ENCODE measurements around the gene TSHZ1. TPM values are rescaled to one million over a fixed set of nuclear protein-coding genes. Genes with fewer than 3 reads are reported as not detected.

The TSHZ1 gene
- total RNA-seq, 2 donors from 2014 or later = 8.3 to 11.2 TPM

DNA sequence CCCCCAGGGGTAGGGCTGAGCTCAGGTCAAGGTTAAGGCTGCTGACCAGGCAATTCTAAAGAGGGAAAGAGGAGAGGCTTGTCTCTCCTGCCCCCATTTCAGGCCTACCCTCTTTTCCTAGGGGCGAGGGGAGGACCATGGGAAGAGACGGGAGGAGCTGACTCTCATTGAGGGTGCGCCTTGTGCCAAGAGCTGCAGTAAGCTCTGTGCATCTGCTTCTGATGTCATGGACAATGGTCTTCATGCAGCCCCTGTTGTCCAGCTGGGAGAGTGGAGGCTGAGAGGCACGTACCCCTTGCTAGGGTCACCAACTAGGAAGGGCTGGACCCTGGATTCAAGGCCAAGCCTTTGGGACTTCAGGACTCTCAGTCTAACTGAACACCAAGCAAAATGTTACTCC is 46.9 kb upstream of the TSHZ1 start:
- Histone ChIP-seq H3K4me1 (peaks cover 3% of the 10 kb centered on the region), H3K9me3 (no peaks in the 10 kb centered on the region), H3K27me3 (no peaks in the 10 kb centered on the region), H3K27ac (no peak overlapping the region), H3K4me3 (no peak overlapping the region), H3K36me3 (replicated peaks in 1 of 2; ENCODE audit: insufficient read depth in 1 of 2, low read depth in 2 of 2) (no peaks in the 10 kb centered on the region)
- no peak for TF ChIP-seq CTCF (IDR thresholded peaks at IDR 0.05)
- no peak for TF ChIP-seq POLR2A (IDR thresholded peaks at IDR 0.05)
- WGBS, 2 donors = 85 to 88% methylated on average over 2 to 4 of the region's 4 CpGs
- no peak for DNase-seq
- intact Hi-C loops (cut with DNase I) = no loop called here
- no peak for ATAC-seq

DNA sequence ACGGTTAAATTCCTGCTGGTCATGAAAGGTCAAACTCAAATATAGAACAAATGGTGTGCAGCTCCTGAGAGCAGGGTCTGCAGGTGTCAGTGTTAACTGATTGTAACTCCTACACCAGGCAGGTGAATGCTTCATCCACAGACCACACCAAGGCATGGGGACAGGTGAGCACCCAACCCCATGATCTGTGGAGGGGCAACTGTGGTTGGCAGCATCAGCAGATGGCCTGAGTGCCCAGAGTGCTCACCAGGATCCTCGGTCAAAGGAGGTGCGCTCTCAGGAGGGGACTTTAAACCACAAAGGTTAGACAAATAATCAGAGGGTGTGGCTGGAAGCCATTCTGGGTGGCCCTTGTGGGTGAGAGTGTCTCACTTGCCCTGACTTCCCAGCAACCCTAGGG is 46.1 kb upstream of the TSHZ1 start:
- ATAC-seq = no peak
- DNase-seq = no peak
- Histone ChIP-seq H3K9me3 (no peaks in the 10 kb centered on the region), H3K4me1 (peaks cover 3% of the 10 kb centered on the region), H3K27me3 (no peaks in the 10 kb centered on the region), H3K27ac (no peak overlapping the region), H3K36me3 (replicated peaks in 1 of 2; ENCODE audit: insufficient read depth in 1 of 2, low read depth in 2 of 2) (no peaks in the 10 kb centered on the region), H3K4me3 (no peak overlapping the region)
- TF ChIP-seq POLR2A (IDR thresholded peaks at IDR 0.05) = no peak
- no peak for TF ChIP-seq CTCF (IDR thresholded peaks at IDR 0.05)
- intact Hi-C loops (cut with DNase I) = no loop called here
- 87 to 91% methylated on average over 2 to 3 of the region's 3 CpGs for WGBS, 2 donors

DNA sequence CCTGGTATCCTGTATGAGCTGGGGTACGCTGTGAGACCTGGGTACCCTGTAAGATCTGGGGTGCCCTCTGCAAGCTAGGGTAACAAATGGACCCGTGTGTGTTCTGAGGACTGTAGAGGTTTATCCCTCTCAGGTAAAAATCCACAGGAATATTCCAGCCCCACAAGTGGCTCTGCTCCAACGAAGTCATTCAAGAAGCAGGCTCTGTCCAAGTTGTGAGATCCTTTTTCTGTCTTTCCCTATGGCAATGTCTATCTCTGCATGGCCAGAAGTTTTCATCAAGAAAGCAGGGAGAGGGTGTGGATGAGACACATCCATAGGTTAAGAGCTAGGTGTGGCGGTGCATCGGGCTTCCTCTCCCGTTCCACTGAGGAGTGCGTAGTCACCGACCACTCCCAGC is 44.7 kb upstream of the TSHZ1 start:
- H3K9me3 ChIP-seq = no peaks in the 10 kb centered on the region
- WGBS, 2 donors = 89 to 93% methylated on average over 8 of the region's 8 CpGs
- no peak overlapping the region for H3K4me3 ChIP-seq
- intact Hi-C loops (cut with DNase I) = no loop called here
- DNase-seq = no peak
- no peaks in the 10 kb centered on the region for H3K36me3 ChIP-seq (replicated peaks in 1 of 2; ENCODE audit: insufficient read depth in 1 of 2, low read depth in 2 of 2)
- no peak overlapping the region for H3K27ac ChIP-seq
- H3K27me3 ChIP-seq = no peaks in the 10 kb centered on the region
- no peak for ATAC-seq
- TF ChIP-seq POLR2A (IDR thresholded peaks at IDR 0.05) (no peak), CTCF (IDR thresholded peaks at IDR 0.05) (no peak)
- no peaks in the 10 kb centered on the region for H3K4me1 ChIP-seq

DNA sequence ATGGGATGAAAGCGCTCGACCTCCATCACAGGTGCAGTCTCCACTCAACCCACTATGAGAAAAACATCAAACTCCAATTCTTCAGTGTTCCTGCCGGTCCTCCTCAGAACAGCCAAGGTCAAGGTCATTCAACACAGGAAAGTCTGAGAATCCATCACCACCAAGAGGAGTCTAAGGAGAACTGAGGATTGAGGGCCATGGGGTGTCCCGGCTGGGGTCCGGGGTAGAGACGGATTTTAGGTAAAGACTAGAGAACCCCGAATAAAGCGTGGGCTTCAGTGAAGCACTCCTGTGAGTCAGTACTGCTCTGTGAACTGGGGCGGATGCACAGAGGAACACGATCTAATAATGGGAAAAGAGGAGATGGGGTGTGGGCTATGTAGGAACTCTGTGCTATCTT is 43.5 kb upstream of the TSHZ1 start:
- no peak overlapping the region for H3K27ac ChIP-seq
- TF ChIP-seq POLR2A (IDR thresholded peaks at IDR 0.05) (no peak), CTCF (IDR thresholded peaks at IDR 0.05) (no peak)

DNA sequence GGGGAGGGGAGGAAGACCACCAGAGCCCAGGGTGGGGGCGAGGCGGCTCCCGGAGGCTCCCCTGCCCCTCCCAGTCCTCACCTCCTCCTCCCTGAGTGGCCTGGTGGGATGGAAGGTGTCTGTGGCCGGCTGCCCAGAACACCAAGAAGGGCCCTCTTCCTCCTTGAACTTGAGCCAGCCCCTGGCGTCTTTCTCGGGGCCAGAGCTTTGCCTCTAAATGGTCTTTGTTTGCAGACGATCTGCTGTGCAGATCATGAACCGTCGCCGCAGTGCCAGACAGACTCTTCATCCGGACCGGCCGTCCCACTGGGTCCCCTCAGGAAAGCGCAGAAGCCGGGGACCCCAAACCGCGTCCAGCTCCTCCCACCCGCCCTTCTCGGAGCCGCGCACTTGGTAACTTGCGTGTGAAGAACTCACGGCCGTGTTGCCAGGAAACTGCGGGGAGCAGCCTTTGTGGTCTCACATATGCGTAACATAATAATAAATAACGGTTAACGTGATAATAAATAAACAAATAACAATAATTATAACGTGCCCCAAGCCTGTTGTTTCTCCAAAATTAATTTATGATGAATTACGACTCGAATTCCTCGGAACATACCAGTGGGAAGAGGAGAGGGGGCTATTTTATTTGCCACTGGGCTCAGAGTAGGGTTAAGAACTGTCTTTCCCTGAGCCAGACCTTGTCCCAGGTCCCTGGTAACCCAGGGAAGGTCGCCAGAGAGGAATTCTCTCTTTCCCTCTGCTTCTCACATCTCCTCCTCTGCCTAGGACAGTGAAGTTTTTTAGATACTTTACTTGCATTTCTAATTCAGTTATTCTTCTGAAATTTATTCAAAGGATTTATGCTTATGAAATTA is 42.6 kb upstream of the TSHZ1 start:
- Histone ChIP-seq H3K27ac (no peak overlapping the region), H3K4me3 (no peak overlapping the region)
- intact Hi-C loops (cut with DNase I) = no loop called here

More for the DNA sequence above, 43.5 kb upstream of the TSHZ1 start:
- Histone ChIP-seq H3K4me3 (no peak overlapping the region), H3K4me1 (no peaks in the 10 kb centered on the region), H3K36me3 (replicated peaks in 1 of 2; ENCODE audit: insufficient read depth in 1 of 2, low read depth in 2 of 2) (no peaks in the 10 kb centered on the region), H3K9me3 (no peaks in the 10 kb centered on the region), H3K27me3 (no peaks in the 10 kb centered on the region)
- DNase-seq = no peak
- no peak for ATAC-seq
- WGBS, 2 donors = 76 to 88% methylated on average over 10 of the region's 10 CpGs
- intact Hi-C loops (cut with DNase I) = no loop called here

More for the DNA sequence above, 42.6 kb upstream of the TSHZ1 start:
- H3K4me1 ChIP-seq = no peaks in the 10 kb centered on the region
- DNase-seq (peak in 1 of 4 donors; percentile 23), ATAC-seq (peak; percentile 38)
- no peaks in the 10 kb centered on the region for H3K27me3 ChIP-seq
- H3K36me3 ChIP-seq (replicated peaks in 1 of 2; ENCODE audit: insufficient read depth in 1 of 2, low read depth in 2 of 2) = no peaks in the 10 kb centered on the region
- no peaks in the 10 kb centered on the region for H3K9me3 ChIP-seq
- 65 to 69% methylated on average over 33 of the region's 33 CpGs for WGBS, 2 donors
- TF ChIP-seq CTCF (IDR thresholded peaks at IDR 0.05) = no peak
- TF ChIP-seq POLR2A (IDR thresholded peaks at IDR 0.05) = no peak

Measured in body of pancreas (tissue), 4 donors.